HepG2 (cell line): ENCODE measurements around the gene PNLIPRP2. TPM values are rescaled to one million over a fixed set of nuclear protein-coding genes. Genes with fewer than 3 reads are reported as not detected.

ENCODE experiments used
- CTCF ChIP-seq: sonication (generic); formaldehyde crosslinking; IDR thresholded peaks from 2 replicates; pipeline ENCODE4 v1.5.0; 2020; ENCODE audit warnings: mild to moderate bottlenecking, missing genetic modification reagents, moderate library complexity
- FOXA3 ChIP-seq: IDR thresholded peaks from 2 replicates; pipeline ENCODE4 v1.6.1; 2016; ENCODE audit warnings: missing genetic modification reagents, missing compliant biosample characterization
- FOXC1 ChIP-seq: sonication (generic); formaldehyde crosslinking; IDR thresholded peaks from 2 replicates; pipeline ENCODE4 v1.8.0; 2022; ENCODE audit warnings: mild to moderate bottlenecking, missing genetic modification reagents, borderline replicate concordance
- GATA4 ChIP-seq: sonication (generic); IDR thresholded peaks from 2 replicates; pipeline ENCODE4 v1.6.1; 2016; ENCODE audit warnings: antibody characterized with exemption, low read depth, borderline replicate concordance
- LCORL ChIP-seq, 2 experiments: fragments of 450-650 bp in 1 of 2; sonication (generic) in 1 of 2; formaldehyde crosslinking in 1 of 2; IDR thresholded peaks; 2 replicates each; pipeline versions ENCODE4 v1.5.0 to v1.6.1; 2017 to 2020; ENCODE audit warnings: antibody characterized with exemption in 1 of 2, missing genetic modification reagents in 1 of 2
- MXD1 ChIP-seq: sonication (generic); formaldehyde crosslinking; IDR thresholded peaks from 2 replicates; pipeline ENCODE4 v1.4.0; 2020; ENCODE audit warnings: mild to moderate bottlenecking, missing genetic modification reagents
- NR2F6 ChIP-seq, 2 experiments: IDR thresholded peaks; 2 replicates each; pipeline ENCODE4 v1.6.1; 2016; ENCODE audit warnings: antibody characterized with exemption in 1 of 2, mild to moderate bottlenecking in 1 of 2
- PAWR ChIP-seq: sonication (generic); formaldehyde crosslinking; IDR thresholded peaks from 2 replicates; pipeline ENCODE4 v1.4.0; 2020; ENCODE audit warnings: missing genetic modification reagents, mild to moderate bottlenecking, borderline replicate concordance
- PAXIP1 ChIP-seq: sonication (generic); formaldehyde crosslinking; conservative IDR thresholded peaks from 2 replicates; pipeline ENCODE4 v1.4.0; 2020; ENCODE audit warnings: mild to moderate bottlenecking, missing genetic modification reagents, moderate library complexity
- SIX1 ChIP-seq: sonication (generic); formaldehyde crosslinking; IDR thresholded peaks from 2 replicates; pipeline ENCODE4 v1.4.0; 2020; ENCODE audit warnings: missing genetic modification reagents, borderline replicate concordance
- SOX13 ChIP-seq, 3 experiments: fragments of 450-650 bp in 1 of 3; sonication (generic) in 1 of 3; formaldehyde crosslinking in 1 of 3; IDR thresholded peaks in 2 of 3; conservative IDR thresholded peaks in 1 of 3; 2 replicates each; pipeline versions ENCODE4 v1.5.0 to v1.6.1; 2016 to 2020; ENCODE audit warnings: antibody characterized with exemption in 1 of 3, mild to moderate bottlenecking in 1 of 3, missing compliant biosample characterization in 1 of 3, missing genetic modification reagents in 1 of 3, moderate library complexity in 1 of 3
- TGIF2 ChIP-seq: IDR thresholded peaks from 2 replicates; pipeline ENCODE4 v1.6.1; 2016; ENCODE audit warnings: control low read depth, missing compliant biosample characterization
- THAP11 ChIP-seq: IDR thresholded peaks from 2 replicates; pipeline ENCODE4 v1.6.1; 2016; ENCODE audit warnings: missing biosample characterization, missing genetic modification reagents
- ZBTB7B ChIP-seq: sonication (generic); formaldehyde crosslinking; IDR thresholded peaks from 2 replicates; pipeline ENCODE4 v1.4.0; 2020; ENCODE audit warnings: missing genetic modification reagents
- ZMYM3 ChIP-seq: sonication (generic); formaldehyde crosslinking; IDR thresholded peaks from 2 replicates; pipeline ENCODE4 v1.5.1; 2020; ENCODE audit warnings: mild to moderate bottlenecking, missing genetic modification reagents
- ZNF383 ChIP-seq: sonication (generic); formaldehyde crosslinking; IDR thresholded peaks from 2 replicates; pipeline ENCODE4 v1.4.0; 2020; ENCODE audit warnings: missing genetic modification reagents, mild to moderate bottlenecking, borderline replicate concordance
- ZNF556 ChIP-seq: sonication (generic); formaldehyde crosslinking; IDR thresholded peaks from 2 replicates; pipeline ENCODE4 v1.4.0; 2020; ENCODE audit warnings: mild to moderate bottlenecking, missing genetic modification reagents, borderline replicate concordance
- ZNF644 ChIP-seq: IDR thresholded peaks from 2 replicates; pipeline ENCODE4 v1.6.1; 2016; ENCODE audit warnings: low read depth
- ZNF704 ChIP-seq: sonication (generic); formaldehyde crosslinking; IDR thresholded peaks from 2 replicates; pipeline ENCODE4 v1.8.1; 2023; ENCODE audit warnings: mild to moderate bottlenecking, inconsistent platforms, moderate library complexity, missing genetic modification reagents, borderline replicate concordance
- ZNF781 ChIP-seq: sonication (generic); formaldehyde crosslinking; IDR thresholded peaks from 2 replicates; pipeline ENCODE4 v1.5.1; 2020; ENCODE audit warnings: borderline replicate concordance, mild to moderate bottlenecking, missing genetic modification reagents; ENCODE audit errors: not compliant biosample characterization
- ZSCAN29 ChIP-seq: sonication (generic); formaldehyde crosslinking; conservative IDR thresholded peaks from 2 replicates; pipeline ENCODE4 v1.4.0; 2020; ENCODE audit warnings: mild to moderate bottlenecking, missing genetic modification reagents
- polyA plus RNA-seq, 8 experiments: library from polyadenylated mRNA; depleted of rRNA in 3 of 8; stranded (reverse) in 7 of 8; unstranded in 1 of 8; fragments of >200 nt; fragmentation: Illumina TruSeq in 4 of 8; extraction: Trizol in 4 of 8; gene quantifications; 2 replicates each; pipeline versions ENCODE4 v1.2.1 to v1.2.3, GENCODE V29; 2011 to 2016; ENCODE audit warnings: low read depth in 4 of 8, missing spikeins in 1 of 8, mixed read lengths in 1 of 8; ENCODE audit not compliant: insufficient read depth in 1 of 8
- total RNA-seq, 5 experiments: library from RNA; depleted of rRNA; stranded (reverse); fragments of >200 nt; fragmentation: Illumina TruSeq; extraction: Trizol; gene quantifications; 2 replicates each; pipeline ENCODE4 v1.2.3, GENCODE V29; 2016; ENCODE audit warnings: low read depth in 1 of 5

The PNLIPRP2 gene
- total and polyA plus RNA-seq, 2 of the 13 experiments (the other 11 are each of a cell fraction or from before 2014, with no cell fraction given) = 0.21 to 0.97 TPM

GRCh38 chr10:116694243-116694926 lies 73.6 kb downstream of the PNLIPRP2 start (continued):
- TF ChIP-seq PAXIP1 (CRISPR knock-in tag) (peak; percentile 87), MXD1 (0 out of 2 replicates have a peak, but pooled peaks have one; percentile 31), GATA4 (no peak), SIX1 (CRISPR knock-in tag) (0 out of 2 replicates have a peak, but pooled peaks have one; percentile 16), THAP11 (0 out of 2 replicates have a peak, but pooled peaks have one; percentile 41), PAWR (CRISPR knock-in tag) (no peak), ZNF383 (CRISPR knock-in tag) (no peak), ZNF644 (CRISPR knock-in tag) (peak; percentile 61; the same call in 1 of the 2 replicates), CTCF (CRISPR knock-in tag) (0 out of 2 replicates have a peak, but pooled peaks have one; percentile 15), NR2F6 (IDR thresholded peaks at IDR 0.05) (peak; percentile 78), NR2F6 (CRISPR knock-in tag; IDR thresholded peaks at IDR 0.05) (peak; percentile 87), ZSCAN29 (CRISPR knock-in tag) (0 out of 2 replicates have a peak, but pooled peaks have one; percentile 52), FOXC1 (CRISPR knock-in tag) (peak; percentile 63; the same call in 1 of the 2 replicates), ZNF781 (CRISPR knock-in tag) (peak; percentile 47), ZNF704 (CRISPR knock-in tag) (0 out of 2 replicates have a peak, but pooled peaks have one; percentile 36), LCORL (IDR thresholded peaks at IDR 0.05) (no peak), LCORL (CRISPR knock-in tag; IDR thresholded peaks at IDR 0.05) (peak; percentile 70; the same call in 1 of the 2 replicates), ZMYM3 (CRISPR knock-in tag) (peak; percentile 38; the same call in 1 of the 2 replicates), TGIF2 (CRISPR knock-in tag) (0 out of 2 replicates have a peak, but pooled peaks have one; percentile 21), ZBTB7B (CRISPR knock-in tag) (peak; percentile 79), FOXA3 (0 out of 2 replicates have a peak, but pooled peaks have one; percentile 26), ZNF556 (CRISPR knock-in tag) (peak; percentile 45; the same call in 1 of the 2 replicates), SOX13 (IDR thresholded peaks at IDR 0.05) (no peak), SOX13 (CRISPR knock-in tag; conservative IDR thresholded peaks at IDR 0.05 in 1 of 2, IDR thresholded peaks at IDR 0.05 in 1 of 2) (peak in 1 of 2 experiments; percentile 85; a peak in 2 of 4 replicates)
